ENCODE data around the gene PRKG2. TPM values are rescaled to one million over a fixed set of nuclear protein-coding genes. Genes with fewer than 3 reads are reported as not detected.
A peak's percentile ranks its signal among the peaks of the same experiment; 100 is the strongest.

PRKG2 gene
- total and polyA plus RNA-seq, 10 of the 15 experiments (the other 5 are each of a cell fraction or from before 2014, with no cell fraction given): not detected

- TF ChIP-seq CUX1 (IDR thresholded peaks at IDR 0.05; ENCODE audit: insufficient replicate concordance, low read depth, low read length): no peak
- peak; percentile 93 for TF ChIP-seq SPI1 (IDR thresholded peaks at IDR 0.05; ENCODE audit: borderline replicate concordance, insufficient read depth, low read depth, low read length)
- TF ChIP-seq PRDM15 (CRISPR knock-in tag; IDR thresholded peaks at IDR 0.05): no peak
- TF ChIP-seq BACH1 (IDR thresholded peaks at IDR 0.05; ENCODE audit: borderline replicate concordance): peak; percentile 91; the same call in 1 of the 2 replicates
- TF ChIP-seq SUZ12 (IDR thresholded peaks at IDR 0.05; ENCODE audit: unreplicated experiment): no peak
- peak; percentile 76 for TF ChIP-seq MEF2A (IDR thresholded peaks at IDR 0.05; ENCODE audit: insufficient read depth, low read depth, low read length)
- TF ChIP-seq PML (IDR thresholded peaks at IDR 0.05; ENCODE audit: low read length): peak; percentile 75
- peak in 1 of 2 experiments; percentile 91; a peak in 1 of 4 replicates for TF ChIP-seq CEBPB (IDR thresholded peaks at IDR 0.05; ENCODE audit: borderline replicate concordance in 1 of 2, low read depth in 2 of 2, low read length in 2 of 2)
- peak; percentile 94 for TF ChIP-seq ZNF217 (IDR thresholded peaks at IDR 0.05)
- TF ChIP-seq IRF5 (IDR thresholded peaks at IDR 0.05; ENCODE audit: borderline replicate concordance): no peak
- TF ChIP-seq SKIL (IDR thresholded peaks at IDR 0.05; ENCODE audit: low read depth, poor library complexity, severe bottlenecking): peak; percentile 77
- TF ChIP-seq MEF2B (IDR thresholded peaks at IDR 0.05; ENCODE audit: partially characterized antibody, poor library complexity, severe bottlenecking): peak; percentile 84
- peak; percentile 98 for TF ChIP-seq IKZF2 (IDR thresholded peaks at IDR 0.05)
- TF ChIP-seq KAT2A (conservative IDR thresholded peaks at IDR 0.05; ENCODE audit: control insufficient read depth, low read depth, low read length): no peak
- peak; percentile 37 for TF ChIP-seq SMC3 (IDR thresholded peaks at IDR 0.05; ENCODE audit: borderline replicate concordance, low read length)
Measured at GRCh38 chr4:81052119-81053068, 162.6 kb downstream of the PRKG2 start (continued).
